Caco-2 (cell line): ENCODE data around the gene UROS. TPM values are rescaled to one million over a fixed set of nuclear protein-coding genes. Genes with fewer than 3 reads are reported as not detected.

ENCODE experiments used
- BruUV-seq: library from RNA; stranded (reverse); fragments of 400-500 nt; replicated peaks from 2 replicates; lab custom pipeline; 2021; lab: Mats Ljungman, UMichigan
- CTCF ChIA-PET: fragments of 300-600 bp; sonication (Branson Sonifier 250); formaldehyde crosslinking; loops from one replicate; lab custom pipeline; 2022; ENCODE audit warnings: antibody characterized with exemption; lab: Charles Lee
- POLR2A ChIA-PET: fragments of 300-600 bp; sonication (Branson Sonifier 250); formaldehyde crosslinking; loops from one replicate; lab custom pipeline; 2022; ENCODE audit warnings: antibody characterized with exemption; lab: Charles Lee
- DNase-seq, 2 experiments: peaks; one replicate each; pipeline versions ENCODE4 v3.0.0 to v3.0.0-alpha.2; 2020 to 2022
- H3K27me3 ChIP-seq: replicated peaks from 2 replicates; pipeline ENCODE4 v1.6.0; 2011; ENCODE audit warnings: low read length; ENCODE audit not compliant: control insufficient read depth, insufficient read depth
- H3K36me3 ChIP-seq: 2 replicates; pipeline ENCODE4 v1.5.1; 2011; ENCODE audit warnings: low read length; ENCODE audit not compliant: control insufficient read depth, insufficient read depth
- H3K4me1 ChIP-seq: fragments of 250-450 bp; sonication (Bioruptor Pico); 2 replicates; pipeline ENCODE4 v1.5.1; 2020; ENCODE audit warnings: mild to moderate bottlenecking
- H3K4me3 ChIP-seq: 2 replicates; pipeline ENCODE4 v1.5.1; 2011; ENCODE audit warnings: low read depth, mild to moderate bottlenecking, control low read depth, low read length
- H3K9me3 ChIP-seq: fragments of 250-450 bp; sonication (Bioruptor Pico); 2 replicates; pipeline ENCODE4 v1.5.1; 2020; ENCODE audit warnings: mild to moderate bottlenecking, moderate library complexity
- H3K27ac Mint-ChIP-seq: one replicate; pipeline ENCODE4 v1.8.0; 2022; ENCODE audit warnings: mixed read lengths; ENCODE audit not compliant: unreplicated experiment
- H3K27me3 Mint-ChIP-seq: one replicate; pipeline ENCODE4 v1.8.0; 2022; ENCODE audit warnings: mixed read lengths; ENCODE audit not compliant: insufficient read depth, unreplicated experiment
- H3K36me3 Mint-ChIP-seq: one replicate; pipeline ENCODE4 v1.8.0; 2022; ENCODE audit warnings: mild to moderate bottlenecking, mixed read lengths; ENCODE audit not compliant: insufficient read depth, unreplicated experiment
- H3K4me1 Mint-ChIP-seq: one replicate; pipeline ENCODE4 v1.8.0; 2022; ENCODE audit warnings: low read depth, mixed read lengths; ENCODE audit not compliant: unreplicated experiment
- H3K4me3 Mint-ChIP-seq: one replicate; pipeline ENCODE4 v1.8.0; 2022; ENCODE audit warnings: mild to moderate bottlenecking, moderate library complexity, mixed read lengths; ENCODE audit not compliant: unreplicated experiment
- H3K9me3 Mint-ChIP-seq: one replicate; pipeline ENCODE4 v1.8.0; 2022; ENCODE audit warnings: mixed read lengths; ENCODE audit not compliant: unreplicated experiment
- CTCF ChIP-seq, 2 experiments: fragments of 200-600 bp in 1 of 2; IDR thresholded peaks; 1 replicate in 1 of 2; 2 replicates in 1 of 2; pipeline versions ENCODE4 v1.5.1 to v1.8.0; 2011 to 2022; ENCODE audit warnings: antibody characterized with exemption in 1 of 2, control low read depth in 1 of 2, inconsistent platforms in 1 of 2, low read depth in 1 of 2, low read length in 1 of 2, mild to moderate bottlenecking in 1 of 2, moderate library complexity in 1 of 2; ENCODE audit not compliant: insufficient read depth in 1 of 2, severe bottlenecking in 1 of 2, unreplicated experiment in 1 of 2
- intact Hi-C: fragments of 100-400 bp; cut with micrococcal nuclease; formaldehyde crosslinking; loops from one replicate; pipeline ENCODE4 v1.10.0; 2022; ENCODE audit not compliant: unreplicated experiment
- total RNA-seq: library from RNA; stranded (reverse); gene quantifications from 2 replicates; pipeline ENCODE4 v1.2.3, GENCODE V29; 2022

Gene UROS
- total RNA-seq, 1 experiment from 2014 or later: 53.4 TPM

DNA sequence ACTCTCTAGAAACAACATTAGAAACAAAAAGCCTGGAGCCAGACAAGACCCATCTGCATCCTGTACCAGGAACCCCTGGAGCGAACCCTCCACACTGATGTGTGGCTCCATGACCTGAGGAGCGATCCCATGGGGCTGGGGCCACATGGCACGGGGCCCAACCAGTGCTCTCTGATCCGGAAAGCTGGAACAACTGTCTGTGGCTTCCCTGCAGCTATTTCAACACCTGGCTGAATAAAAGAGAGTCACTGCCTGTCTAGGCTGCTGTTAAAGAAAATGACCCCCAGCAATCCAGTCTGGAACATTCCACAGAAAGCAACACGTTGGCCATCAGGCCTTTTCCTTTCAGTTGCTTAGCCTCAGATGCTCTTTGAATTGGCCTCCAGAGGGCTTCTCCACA is 20.9 kb downstream of the UROS start:
- BruUV-seq: no TSS peak
- no peak for TF ChIP-seq CTCF (IDR thresholded peaks at IDR 0.05; ENCODE audit: insufficient read depth in 1 of 2, low read depth in 1 of 2, low read length in 1 of 2, severe bottlenecking in 1 of 2, unreplicated experiment in 1 of 2)
- H3K9me3 Mint-ChIP-seq: no peaks in the 10 kb centered on the region
- intact Hi-C loops: no loop called here
- H3K4me1 Mint-ChIP-seq: no peaks in the 10 kb centered on the region
- no peaks in the 10 kb centered on the region for H3K27me3 Mint-ChIP-seq
- Histone ChIP-seq H3K27me3 (no peaks in the 10 kb centered on the region), H3K4me1 (no peaks in the 10 kb centered on the region), H3K36me3 (peaks cover 2% of the 10 kb centered on the region; the same call in 1 of the 2 replicates), H3K4me3 (no peak overlapping the region), H3K9me3 (no peaks in the 10 kb centered on the region)
- H3K36me3 Mint-ChIP-seq: peaks cover 9% of the 10 kb centered on the region
- no peak overlapping the region for H3K27ac Mint-ChIP-seq
- ChIA-PET CTCF (no interaction called here), POLR2A (no interaction called here)
- no peak for DNase-seq
- no peak overlapping the region for H3K4me3 Mint-ChIP-seq

DNA sequence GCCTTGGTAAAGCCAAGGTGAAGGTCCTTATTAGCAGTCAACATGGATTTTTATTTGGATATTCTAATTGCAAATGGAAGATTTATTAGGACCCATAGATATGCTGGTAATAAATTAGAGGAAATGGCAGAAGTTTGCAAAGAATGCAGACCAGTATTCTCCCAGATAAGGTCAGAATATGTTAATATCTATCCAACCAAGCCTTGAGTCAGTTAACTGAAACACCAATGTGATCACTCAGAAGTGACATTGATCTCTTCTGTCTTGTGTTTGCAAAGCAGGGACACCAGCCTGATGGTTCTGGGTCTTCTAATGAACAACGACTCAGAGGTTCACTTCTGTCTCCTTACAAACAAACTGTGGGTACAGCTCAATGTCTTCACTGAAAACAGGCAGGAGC is 21.5 kb downstream of the UROS start:
- intact Hi-C loops: no loop called here
- H3K27me3 ChIP-seq: no peaks in the 10 kb centered on the region
- no peaks in the 10 kb centered on the region for H3K4me1 ChIP-seq
- Mint-ChIP-seq H3K36me3 (peaks cover 9% of the 10 kb centered on the region), H3K27me3 (no peaks in the 10 kb centered on the region), H3K4me1 (no peaks in the 10 kb centered on the region), H3K27ac (no peak overlapping the region), H3K9me3 (no peaks in the 10 kb centered on the region), H3K4me3 (no peak overlapping the region)
- CTCF ChIA-PET: no interaction called here
- H3K9me3 ChIP-seq: no peaks in the 10 kb centered on the region
- POLR2A ChIA-PET: no interaction called here
- peaks cover 2% of the 10 kb centered on the region; the same call in 1 of the 2 replicates for H3K36me3 ChIP-seq
- no peak for DNase-seq
- no peak for TF ChIP-seq CTCF (IDR thresholded peaks at IDR 0.05; ENCODE audit: insufficient read depth in 1 of 2, low read depth in 1 of 2, low read length in 1 of 2, severe bottlenecking in 1 of 2, unreplicated experiment in 1 of 2)
- BruUV-seq: no TSS peak
- H3K4me3 ChIP-seq: no peak overlapping the region

DNA sequence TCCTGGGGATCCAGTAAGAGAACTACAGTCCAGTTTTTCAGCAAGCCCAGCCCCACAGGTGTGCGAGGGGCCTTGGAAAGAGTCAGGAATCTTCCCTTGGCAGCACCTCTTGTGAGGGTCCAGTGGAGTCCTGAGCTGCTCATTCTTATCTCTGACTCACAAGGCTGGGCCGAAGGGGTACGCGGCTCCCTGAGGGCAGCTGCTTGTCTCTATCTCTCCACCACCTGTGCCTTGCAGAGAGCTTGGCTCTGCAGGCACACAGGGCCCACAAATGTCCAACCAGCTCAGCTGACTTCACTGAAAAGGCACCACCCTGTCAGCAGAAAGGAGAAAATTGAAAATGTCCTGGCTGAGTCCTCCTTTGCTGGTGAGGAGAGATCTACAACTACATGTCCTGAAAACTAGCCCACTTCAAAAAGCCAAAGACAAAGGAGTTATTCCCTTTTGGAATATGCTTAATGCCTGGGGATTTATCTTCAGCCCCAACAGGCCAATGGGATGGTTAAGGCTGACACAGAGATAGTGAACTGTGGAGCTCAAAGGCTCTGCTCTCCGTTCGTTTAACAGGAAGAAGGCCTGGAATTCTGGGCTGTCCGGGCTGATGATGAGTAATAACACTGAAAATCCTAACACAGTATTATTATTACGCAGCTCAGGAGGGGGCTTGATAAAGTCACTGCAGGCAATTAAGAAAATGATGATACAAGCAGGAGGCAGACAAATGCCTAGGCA is 23.4 kb downstream of the UROS start:
- CTCF ChIA-PET: no interaction called here
- H3K9me3 ChIP-seq: no peaks in the 10 kb centered on the region
- Mint-ChIP-seq H3K4me3 (no peak overlapping the region), H3K27me3 (no peaks in the 10 kb centered on the region), H3K27ac (no peak overlapping the region), H3K36me3 (peaks cover 9% of the 10 kb centered on the region), H3K4me1 (no peaks in the 10 kb centered on the region), H3K9me3 (no peaks in the 10 kb centered on the region)
- BruUV-seq: no TSS peak
- H3K4me1 ChIP-seq: no peaks in the 10 kb centered on the region
- no peak for DNase-seq
- H3K36me3 ChIP-seq: no peaks in the 10 kb centered on the region
- POLR2A ChIA-PET: no interaction called here
- no peak overlapping the region for H3K4me3 ChIP-seq
- H3K27me3 ChIP-seq: no peaks in the 10 kb centered on the region
- TF ChIP-seq CTCF (IDR thresholded peaks at IDR 0.05; ENCODE audit: insufficient read depth in 1 of 2, low read depth in 1 of 2, low read length in 1 of 2, severe bottlenecking in 1 of 2, unreplicated experiment in 1 of 2): no peak
- intact Hi-C loops: no loop called here
